ENCODE data around the gene APBA3. TPM values are rescaled to one million over a fixed set of nuclear protein-coding genes. Genes with fewer than 3 reads are reported as not detected.

APBA3 gene
- total RNA-seq, 3 donors from 2014 or later (not counting 1 experiment from before 2014, with no cell fraction given), result 39.9 to 53.6 (median 43.8) TPM

DNA sequence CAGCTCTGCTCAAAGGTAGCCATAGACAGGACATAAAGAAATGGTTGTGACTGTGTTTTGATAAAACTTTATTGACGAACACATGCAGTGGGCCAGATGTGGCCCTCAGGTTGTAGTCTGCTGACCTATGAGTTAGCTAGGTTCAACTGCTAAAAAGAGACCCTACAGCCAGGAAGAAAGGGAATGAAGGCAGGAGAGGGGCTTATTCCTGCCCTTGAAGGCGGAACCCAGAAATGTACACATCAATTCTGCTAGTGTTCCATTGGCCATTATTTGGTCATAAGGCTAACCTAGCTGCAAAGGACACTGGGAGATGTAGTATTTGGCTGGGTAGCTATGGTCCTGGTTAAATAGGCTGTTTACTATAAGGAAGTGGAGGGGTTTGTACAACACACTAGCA lies 18.0 kb downstream of the APBA3 start:
- H3K27me3 ChIP-seq (ENCODE audit: control insufficient read depth, insufficient read depth, low read length), result no peaks in the 10 kb centered on the region
- no peak overlapping the region for H3K4me3 Mint-ChIP-seq
- TF ChIP-seq CTCF (IDR thresholded peaks at IDR 0.05), result no peak
- no peaks in the 10 kb centered on the region for H3K9me3 Mint-ChIP-seq
- no peaks in the 10 kb centered on the region for H3K4me1 Mint-ChIP-seq
- DNase-seq (no peak), ATAC-seq (no peak)
- intact Hi-C loops (cut with micrococcal nuclease), result no loop called here
- no peak overlapping the region for H3K4me3 ChIP-seq (ENCODE audit: low read length)
- no peak overlapping the region for H3K27ac Mint-ChIP-seq
- no peaks in the 10 kb centered on the region for H3K9me3 ChIP-seq (ENCODE audit: control insufficient read depth, insufficient read depth, low read length)
- no peaks in the 10 kb centered on the region for H3K36me3 Mint-ChIP-seq
- no peaks in the 10 kb centered on the region for H3K4me1 ChIP-seq (ENCODE audit: control insufficient read depth, insufficient read depth, low read length)
- no peaks in the 10 kb centered on the region for H3K36me3 ChIP-seq (ENCODE audit: control insufficient read depth, insufficient read depth, low read length)
- H3K27ac ChIP-seq (ENCODE audit: low read length), result no peak overlapping the region
- WGBS (ENCODE audit: insufficient coverage), result 98% methylated on average over 2 of the region's 2 CpGs
- no peaks in the 10 kb centered on the region for H3K27me3 Mint-ChIP-seq (ENCODE audit: low read depth in 2 of 2)

- H3K9me3 ChIP-seq (ENCODE audit: control insufficient read depth, insufficient read depth, low read length), result no peaks in the 10 kb centered on the region
- WGBS (ENCODE audit: insufficient coverage), result 97% methylated on average over 24 of the region's 24 CpGs
- Mint-ChIP-seq H3K9me3 (no peaks in the 10 kb centered on the region), H3K27ac (no peak overlapping the region), H3K27me3 (ENCODE audit: low read depth in 2 of 2) (no peaks in the 10 kb centered on the region), H3K36me3 (no peaks in the 10 kb centered on the region), H3K4me1 (no peaks in the 10 kb centered on the region), H3K4me3 (no peak overlapping the region)
- H3K4me1 ChIP-seq (ENCODE audit: control insufficient read depth, insufficient read depth, low read length), result no peaks in the 10 kb centered on the region
- intact Hi-C loops (cut with micrococcal nuclease), result no loop called here
- no peak overlapping the region for H3K4me3 ChIP-seq (ENCODE audit: low read length)
- no peaks in the 10 kb centered on the region for H3K36me3 ChIP-seq (ENCODE audit: control insufficient read depth, insufficient read depth, low read length)
- DNase-seq (no peak), ATAC-seq (no peak)
- H3K27me3 ChIP-seq (ENCODE audit: control insufficient read depth, insufficient read depth, low read length), result no peaks in the 10 kb centered on the region
- H3K27ac ChIP-seq (ENCODE audit: low read length), result no peak overlapping the region
- no peak for TF ChIP-seq CTCF (IDR thresholded peaks at IDR 0.05)
Observed at GRCh38 chr19:3740431-3740830, 21.1 kb downstream of the APBA3 start.

- no peak overlapping the region for H3K4me3 Mint-ChIP-seq
- Histone ChIP-seq H3K4me1 (ENCODE audit: control insufficient read depth, insufficient read depth, low read length) (no peaks in the 10 kb centered on the region), H3K9me3 (ENCODE audit: control insufficient read depth, insufficient read depth, low read length) (no peaks in the 10 kb centered on the region), H3K4me3 (ENCODE audit: low read length) (no peak overlapping the region), H3K27ac (ENCODE audit: low read length) (no peak overlapping the region), H3K36me3 (ENCODE audit: control insufficient read depth, insufficient read depth, low read length) (no peaks in the 10 kb centered on the region), H3K27me3 (ENCODE audit: control insufficient read depth, insufficient read depth, low read length) (no peaks in the 10 kb centered on the region)
- TF ChIP-seq CTCF (IDR thresholded peaks at IDR 0.05), result no peak
- H3K27me3 Mint-ChIP-seq (ENCODE audit: low read depth in 2 of 2), result no peaks in the 10 kb centered on the region
- no peaks in the 10 kb centered on the region for H3K9me3 Mint-ChIP-seq
- H3K36me3 Mint-ChIP-seq, result no peaks in the 10 kb centered on the region
- ATAC-seq (no peak), DNase-seq (no peak)
- no peaks in the 10 kb centered on the region for H3K4me1 Mint-ChIP-seq
- WGBS (ENCODE audit: insufficient coverage), result 95% methylated on average over 31 of the region's 32 CpGs
- no peak overlapping the region for H3K27ac Mint-ChIP-seq
- intact Hi-C loops (cut with micrococcal nuclease), result no loop called here
Observed at GRCh38 chr19:3738477-3739220, 22.8 kb downstream of the APBA3 start.

All from natural killer cell (primary cell).